ENCODE results near the gene DNM1L. TPM values are rescaled to one million over a fixed set of nuclear protein-coding genes. Genes with fewer than 3 reads are reported as not detected.

DNM1L gene
- total RNA-seq, 1 donor from 2014 or later: 48.5 TPM

DNA sequence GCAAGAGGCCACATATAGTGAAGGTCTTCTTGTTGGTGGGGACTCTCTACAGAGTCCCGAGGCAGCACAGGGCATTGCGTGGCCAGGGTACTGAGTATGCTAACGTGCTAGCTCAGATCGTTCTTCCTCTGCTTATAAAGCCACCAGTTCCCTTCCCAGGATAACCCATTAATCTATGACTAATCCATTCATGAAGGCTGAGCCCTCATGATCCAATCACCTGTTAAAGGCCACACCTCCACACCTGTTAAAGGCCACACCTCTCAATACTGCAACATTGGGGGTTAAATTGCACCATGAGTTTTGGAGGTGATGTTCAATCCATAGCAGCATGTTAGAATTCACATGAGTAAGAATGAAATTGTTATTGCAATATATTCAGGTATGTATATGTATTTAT lies 89.4 kb downstream of the DNM1L start:
- TF ChIP-seq, protein P1, sequence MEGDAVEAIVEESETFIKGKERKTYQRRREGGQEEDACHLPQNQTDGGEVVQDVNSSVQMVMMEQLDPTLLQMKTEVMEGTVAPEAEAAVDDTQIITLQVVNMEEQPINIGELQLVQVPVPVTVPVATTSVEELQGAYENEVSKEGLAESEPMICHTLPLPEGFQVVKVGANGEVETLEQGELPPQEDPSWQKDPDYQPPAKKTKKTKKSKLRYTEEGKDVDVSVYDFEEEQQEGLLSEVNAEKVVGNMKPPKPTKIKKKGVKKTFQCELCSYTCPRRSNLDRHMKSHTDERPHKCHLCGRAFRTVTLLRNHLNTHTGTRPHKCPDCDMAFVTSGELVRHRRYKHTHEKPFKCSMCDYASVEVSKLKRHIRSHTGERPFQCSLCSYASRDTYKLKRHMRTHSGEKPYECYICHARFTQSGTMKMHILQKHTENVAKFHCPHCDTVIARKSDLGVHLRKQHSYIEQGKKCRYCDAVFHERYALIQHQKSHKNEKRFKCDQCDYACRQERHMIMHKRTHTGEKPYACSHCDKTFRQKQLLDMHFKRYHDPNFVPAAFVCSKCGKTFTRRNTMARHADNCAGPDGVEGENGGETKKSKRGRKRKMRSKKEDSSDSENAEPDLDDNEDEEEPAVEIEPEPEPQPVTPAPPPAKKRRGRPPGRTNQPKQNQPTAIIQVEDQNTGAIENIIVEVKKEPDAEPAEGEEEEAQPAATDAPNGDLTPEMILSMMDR (IDR thresholded peaks at IDR 0.05): no peak
- H3K4me3 ChIP-seq: no peak overlapping the region
- H3K27me3 ChIP-seq: peaks cover 11% of the 10 kb centered on the region
- no peaks in the 10 kb centered on the region for H3K36me3 ChIP-seq
- no peak for DNase-seq
- no peak overlapping the region for H3K27ac ChIP-seq
- H3K4me1 ChIP-seq: no peaks in the 10 kb centered on the region
- no peaks in the 10 kb centered on the region for H3K9me3 ChIP-seq
- intact Hi-C loops (cut with DNase I): no loop called here
- ATAC-seq: no peak

DNA sequence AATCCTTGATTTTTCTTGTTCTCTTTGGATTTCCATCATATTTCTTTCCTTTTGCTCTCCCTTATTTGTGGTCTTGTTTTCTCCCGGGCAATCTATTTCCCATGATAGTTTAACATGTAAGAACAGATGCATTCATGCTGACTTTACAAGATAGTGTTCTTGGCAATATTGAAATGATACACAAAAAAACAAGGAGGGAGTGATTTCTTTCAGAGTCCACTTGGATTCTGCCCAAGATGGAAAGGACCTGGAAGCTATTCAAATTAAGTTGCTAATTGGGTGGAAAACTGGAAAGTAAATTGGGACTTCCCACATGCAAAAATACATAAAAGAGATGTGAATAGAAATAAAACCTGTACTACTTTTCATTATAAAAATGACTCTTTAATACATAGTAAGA lies 91.0 kb downstream of the DNM1L start:
- DNase-seq: no peak
- H3K4me1 ChIP-seq: no peaks in the 10 kb centered on the region
- TF ChIP-seq, protein P1 (IDR thresholded peaks at IDR 0.05): no peak
- H3K4me3 ChIP-seq: no peak overlapping the region
- ATAC-seq: no peak
- intact Hi-C loops (cut with DNase I): no loop called here
- peaks cover 12% of the 10 kb centered on the region for H3K27me3 ChIP-seq
- no peaks in the 10 kb centered on the region for H3K9me3 ChIP-seq
- H3K27ac ChIP-seq: no peak overlapping the region
- H3K36me3 ChIP-seq: no peaks in the 10 kb centered on the region

DNA sequence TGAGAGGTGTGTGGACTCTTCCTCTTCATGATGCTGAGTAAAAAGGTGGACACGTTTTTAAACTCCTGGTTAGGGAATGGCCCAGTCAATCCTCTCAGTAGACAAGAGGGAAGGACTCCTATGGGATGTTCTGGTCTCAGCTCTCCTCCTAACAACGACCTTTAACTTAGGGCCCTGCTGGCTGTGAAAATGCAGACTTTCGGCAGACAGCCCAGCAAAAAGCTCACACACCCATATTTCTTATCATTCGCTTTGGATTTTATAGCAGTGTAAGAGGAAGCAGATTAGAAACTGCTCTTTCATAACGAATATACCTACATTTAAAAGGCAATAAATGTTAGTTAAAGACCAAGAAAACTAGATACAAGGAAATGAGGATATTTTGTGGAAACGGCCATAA lies 94.6 kb downstream of the DNM1L start:
- no peak for ATAC-seq
- Histone ChIP-seq H3K27me3 (peaks cover 17% of the 10 kb centered on the region), H3K36me3 (no peaks in the 10 kb centered on the region), H3K4me3 (no peak overlapping the region), H3K9me3 (no peaks in the 10 kb centered on the region), H3K27ac (no peak overlapping the region), H3K4me1 (no peaks in the 10 kb centered on the region)
- TF ChIP-seq, protein P1 (IDR thresholded peaks at IDR 0.05): no peak
- DNase-seq: no peak
- intact Hi-C loops (cut with DNase I): no loop called here

DNA sequence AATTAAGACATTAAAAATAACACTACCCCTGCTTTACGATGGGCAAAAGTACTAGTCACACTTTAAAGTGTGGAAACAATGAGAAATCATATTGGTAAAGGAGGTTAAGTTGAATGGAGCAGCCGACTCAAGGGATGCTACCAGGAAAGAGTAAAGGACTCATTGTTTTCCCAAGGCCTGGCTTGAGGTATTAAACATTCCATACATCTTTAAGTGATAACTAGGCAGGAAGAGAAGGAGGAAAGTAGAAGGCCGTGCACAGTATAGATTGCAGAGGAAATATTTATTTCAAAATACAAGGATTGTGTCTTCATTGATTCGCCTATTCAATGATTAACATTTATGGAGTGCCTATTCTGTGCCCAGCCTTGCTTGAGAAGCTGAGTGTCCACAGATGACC lies 97.2 kb downstream of the DNM1L start:
- no peak for DNase-seq
- H3K27me3 ChIP-seq: peaks cover 11% of the 10 kb centered on the region
- H3K9me3 ChIP-seq: no peaks in the 10 kb centered on the region
- TF ChIP-seq, protein P1 (IDR thresholded peaks at IDR 0.05): no peak
- intact Hi-C loops (cut with DNase I): no loop called here
- no peaks in the 10 kb centered on the region for H3K36me3 ChIP-seq
- no peak overlapping the region for H3K4me3 ChIP-seq
- H3K4me1 ChIP-seq: no peaks in the 10 kb centered on the region
- ATAC-seq: no peak
- no peak overlapping the region for H3K27ac ChIP-seq

DNA sequence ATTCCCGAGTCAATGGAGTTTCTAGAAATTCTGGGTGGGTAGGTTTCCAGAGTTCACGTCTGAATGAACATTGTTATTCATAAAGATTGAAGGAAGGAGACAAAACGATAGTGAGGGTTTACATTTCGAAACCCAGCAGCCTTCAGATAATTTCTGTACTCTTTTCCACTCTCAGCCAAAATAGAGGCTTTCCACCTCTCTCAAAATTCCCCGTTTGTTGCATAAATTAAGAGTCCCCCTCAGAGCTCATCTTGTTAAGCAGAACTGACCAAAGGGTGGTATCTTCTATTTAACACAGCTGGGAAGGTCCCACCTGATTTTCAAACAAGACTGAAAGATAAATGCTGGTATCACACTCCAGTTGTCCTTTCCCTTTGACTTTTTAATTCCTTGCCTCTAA lies 98.1 kb downstream of the DNM1L start:
- DNase-seq (no peak), ATAC-seq (no peak)
- Histone ChIP-seq H3K4me1 (no peaks in the 10 kb centered on the region), H3K27me3 (peaks cover 11% of the 10 kb centered on the region), H3K9me3 (no peaks in the 10 kb centered on the region), H3K27ac (no peak overlapping the region), H3K36me3 (no peaks in the 10 kb centered on the region), H3K4me3 (no peak overlapping the region)
- intact Hi-C loops (cut with DNase I): no loop called here
- TF ChIP-seq, protein P1 (IDR thresholded peaks at IDR 0.05): no peak

DNA sequence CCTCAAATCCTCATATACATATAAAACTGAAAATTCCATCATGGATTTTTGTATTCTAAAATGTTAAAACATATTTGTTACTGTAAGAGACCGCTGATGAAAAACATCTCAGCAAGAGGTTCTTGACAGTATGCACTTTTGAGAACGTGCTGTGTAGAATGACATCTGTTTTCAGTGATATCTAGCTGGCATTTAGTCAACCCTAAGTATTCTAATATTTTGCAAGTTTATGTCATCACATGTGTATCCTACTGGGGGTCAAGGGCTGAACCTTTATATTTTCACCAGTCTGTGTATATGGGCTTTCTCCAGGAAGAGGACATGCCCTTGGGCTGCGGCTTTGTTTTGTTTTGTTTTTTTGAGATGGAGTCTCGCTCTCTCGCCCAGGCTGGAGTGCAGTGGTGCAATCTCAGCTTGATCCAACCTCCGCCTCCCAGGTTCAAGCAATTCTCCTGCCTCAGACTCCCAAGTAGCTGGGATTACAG lies 98.6 kb downstream of the DNM1L start:
- TF ChIP-seq, protein P1 (IDR thresholded peaks at IDR 0.05): no peak
- no peak for ATAC-seq

More for the DNA sequence above, 98.6 kb downstream of the DNM1L start:
- Histone ChIP-seq H3K4me1 (no peaks in the 10 kb centered on the region), H3K27me3 (peaks cover 11% of the 10 kb centered on the region), H3K27ac (no peak overlapping the region), H3K36me3 (no peaks in the 10 kb centered on the region), H3K4me3 (no peak overlapping the region), H3K9me3 (no peaks in the 10 kb centered on the region)
- intact Hi-C loops (cut with DNase I): no loop called here
- no peak for DNase-seq
